SK-N-SH treated with all-trans-retinoic acid at 6 μM for 48 hours (cell line): ENCODE data around the gene FAM161B.

Source experiments
- ATAC-seq: fragments of 200-7000 bp; cut with Tn5 transposase; 3 replicates; pipeline ENCODE4 v1.9.1; 2020; ENCODE audit warnings: mild to moderate bottlenecking, moderate library complexity
- ARNTL ChIP-seq: fragments of 450-650 bp; formaldehyde crosslinking; IDR thresholded peaks from 2 replicates; pipeline ENCODE4 v1.5.0; 2020; ENCODE audit warnings: low read depth, mild to moderate bottlenecking, moderate library complexity, borderline replicate concordance
- BACH2 ChIP-seq: fragments of 250-450 bp; sonication (Bioruptor Pico); IDR thresholded peaks from 2 replicates; pipeline ENCODE4 v1.9.0; 2021; ENCODE audit warnings: mild to moderate bottlenecking, borderline replicate concordance
- CREB5 ChIP-seq: fragments of 250-450 bp; sonication (Bioruptor Pico); IDR thresholded peaks from 2 replicates; pipeline ENCODE4 v1.5.1; 2020; ENCODE audit warnings: low read depth, mild to moderate bottlenecking, moderate library complexity
- CSRNP3 ChIP-seq: fragments of 250-450 bp; sonication (Bioruptor Pico); IDR thresholded peaks from 2 replicates; pipeline ENCODE4 v1.5.1; 2021; ENCODE audit warnings: mild to moderate bottlenecking, moderate library complexity
- ISL1 ChIP-seq: fragments of 250-450 bp; sonication (Bioruptor Pico); IDR thresholded peaks from 2 replicates; pipeline ENCODE4 v2.1.2; 2022; ENCODE audit warnings: mild to moderate bottlenecking, moderate library complexity
- PATZ1 ChIP-seq: fragments of 250-450 bp; sonication (Bioruptor Pico); IDR thresholded peaks from 2 replicates; pipeline ENCODE4 v1.8.0; 2020; ENCODE audit warnings: mild to moderate bottlenecking, moderate library complexity, borderline replicate concordance
- POU6F1 ChIP-seq: fragments of 250-450 bp; sonication (Bioruptor Pico); IDR thresholded peaks from 2 replicates; pipeline ENCODE4 v1.8.0; 2021; ENCODE audit warnings: low read depth, mild to moderate bottlenecking, moderate library complexity, borderline replicate concordance
- PPARA ChIP-seq: fragments of 250-450 bp; sonication (Bioruptor Pico); IDR thresholded peaks from 2 replicates; pipeline ENCODE4 v1.5.0; 2020; ENCODE audit warnings: mild to moderate bottlenecking, borderline replicate concordance
- RARB ChIP-seq: fragments of 250-450 bp; sonication (Bioruptor Pico); IDR thresholded peaks from 2 replicates; pipeline ENCODE4 v1.8.0; 2021; ENCODE audit warnings: mild to moderate bottlenecking, moderate library complexity
- SNAI2 ChIP-seq: fragments of 250-450 bp; sonication (Bioruptor Pico); IDR thresholded peaks from 2 replicates; pipeline ENCODE4 v1.5.0; 2020; ENCODE audit warnings: mild to moderate bottlenecking, moderate library complexity
- TOX ChIP-seq: fragments of 250-450 bp; sonication (Bioruptor Pico); IDR thresholded peaks from 2 replicates; pipeline ENCODE4 v1.8.0; 2021; ENCODE audit warnings: mild to moderate bottlenecking, moderate library complexity, borderline replicate concordance
- TSHZ2 ChIP-seq: fragments of 250-450 bp; sonication (Bioruptor Pico); IDR thresholded peaks from 2 replicates; pipeline ENCODE4 v1.5.0; 2020; ENCODE audit warnings: mild to moderate bottlenecking, moderate library complexity
- ZC3H10 ChIP-seq: fragments of 250-450 bp; sonication (Bioruptor Pico); IDR thresholded peaks from 2 replicates; pipeline ENCODE4 v1.5.1; 2021; ENCODE audit warnings: mild to moderate bottlenecking, moderate library complexity
- ZFP3 ChIP-seq: fragments of 250-450 bp; sonication (Bioruptor Pico); IDR thresholded peaks from 2 replicates; pipeline ENCODE4 v1.5.0; 2020; ENCODE audit warnings: mild to moderate bottlenecking, moderate library complexity
- ZFP30 ChIP-seq: fragments of 450-650 bp; formaldehyde crosslinking; IDR thresholded peaks from 2 replicates; pipeline ENCODE4 v1.5.0; 2022; ENCODE audit warnings: mild to moderate bottlenecking, moderate library complexity
- ZNF565 ChIP-seq: fragments of 450-650 bp; formaldehyde crosslinking; conservative IDR thresholded peaks from 2 replicates; pipeline ENCODE4 v1.5.0; 2020; ENCODE audit warnings: low read depth, mild to moderate bottlenecking, moderate library complexity
- ZNF70 ChIP-seq: fragments of 450-650 bp; formaldehyde crosslinking; IDR thresholded peaks from 2 replicates; pipeline ENCODE4 v1.5.0; 2020; ENCODE audit warnings: mild to moderate bottlenecking, moderate library complexity
- ZNF8 ChIP-seq: fragments of 450-650 bp; formaldehyde crosslinking; IDR thresholded peaks from 2 replicates; pipeline ENCODE4 v1.5.0; 2020; ENCODE audit warnings: mild to moderate bottlenecking, moderate library complexity

The FAM161B gene

GRCh38 chr14:73944432-73945158 is 5.3 kb downstream of the FAM161B start:
- TF ChIP-seq RARB, result no peak
- no peak for ATAC-seq

- TF ChIP-seq POU6F1 (CRISPR knock-in tag) (no peak), ZNF8 (CRISPR knock-in tag) (no peak), PPARA (CRISPR knock-in tag) (no peak), ZFP3 (CRISPR knock-in tag) (no peak), CREB5 (CRISPR knock-in tag) (no peak)
- ATAC-seq, result no peak
Observed at GRCh38 chr14:73943083-73943482, 6.8 kb downstream of the FAM161B start.

- TF ChIP-seq POU6F1 (CRISPR knock-in tag) (no peak), ZNF565 (CRISPR knock-in tag) (no peak), PPARA (CRISPR knock-in tag) (no peak), RARB (no peak), CREB5 (CRISPR knock-in tag) (no peak), ZC3H10 (CRISPR knock-in tag) (no peak), BACH2 (CRISPR knock-in tag) (no peak), ZNF8 (CRISPR knock-in tag) (no peak), ISL1 (CRISPR knock-in tag) (no peak), ZNF70 (CRISPR knock-in tag) (no peak), ZFP30 (no peak), TSHZ2 (CRISPR knock-in tag) (no peak), SNAI2 (CRISPR knock-in tag) (no peak), TOX (CRISPR knock-in tag) (no peak), PATZ1 (CRISPR knock-in tag) (no peak), ARNTL (CRISPR knock-in tag) (no peak), ZFP3 (CRISPR knock-in tag) (no peak), CSRNP3 (CRISPR knock-in tag) (no peak)
- no peak for ATAC-seq
Observed at GRCh38 chr14:73942180-73942579, 7.7 kb downstream of the FAM161B start.
